Nephron (organoid): ENCODE data around the gene SPIRE1.

Experiments
- H3K27ac Mint-ChIP-seq, 3 experiments: 2 replicates each; pipeline ENCODE4 v1.8.0; 2020; ENCODE audit warnings: mixed read lengths in 3 of 3, mild to moderate bottlenecking in 2 of 3, moderate library complexity in 1 of 3
- H3K27me3 Mint-ChIP-seq: 2 replicates; pipeline ENCODE4 v1.8.0; 2021; ENCODE audit warnings: low read depth, mild to moderate bottlenecking, moderate library complexity, mixed read lengths
- H3K36me3 Mint-ChIP-seq: 2 replicates; pipeline ENCODE4 v1.8.0; 2020; ENCODE audit warnings: low read depth, mixed read lengths
- H3K4me1 Mint-ChIP-seq: 2 replicates; pipeline ENCODE4 v1.8.0; 2020; ENCODE audit warnings: mixed read lengths
- H3K4me3 Mint-ChIP-seq, 3 experiments: 2 replicates each; pipeline ENCODE4 v1.8.0; 2020; ENCODE audit warnings: mild to moderate bottlenecking in 3 of 3, mixed read lengths in 3 of 3, moderate library complexity in 2 of 3
- H3K9me3 Mint-ChIP-seq: 2 replicates; pipeline ENCODE4 v1.8.0; 2020; ENCODE audit warnings: mixed read lengths
- TF ChIP-seq, protein P1 (sequence below), 3 experiments: fragments of 200-600 bp; sonication (generic); IDR thresholded peaks; one replicate each; pipeline ENCODE4 v1.5.0; 2021; ENCODE audit warnings: antibody characterized with exemption in 3 of 3; ENCODE audit not compliant: unreplicated experiment in 3 of 3

SPIRE1 gene

DNA sequence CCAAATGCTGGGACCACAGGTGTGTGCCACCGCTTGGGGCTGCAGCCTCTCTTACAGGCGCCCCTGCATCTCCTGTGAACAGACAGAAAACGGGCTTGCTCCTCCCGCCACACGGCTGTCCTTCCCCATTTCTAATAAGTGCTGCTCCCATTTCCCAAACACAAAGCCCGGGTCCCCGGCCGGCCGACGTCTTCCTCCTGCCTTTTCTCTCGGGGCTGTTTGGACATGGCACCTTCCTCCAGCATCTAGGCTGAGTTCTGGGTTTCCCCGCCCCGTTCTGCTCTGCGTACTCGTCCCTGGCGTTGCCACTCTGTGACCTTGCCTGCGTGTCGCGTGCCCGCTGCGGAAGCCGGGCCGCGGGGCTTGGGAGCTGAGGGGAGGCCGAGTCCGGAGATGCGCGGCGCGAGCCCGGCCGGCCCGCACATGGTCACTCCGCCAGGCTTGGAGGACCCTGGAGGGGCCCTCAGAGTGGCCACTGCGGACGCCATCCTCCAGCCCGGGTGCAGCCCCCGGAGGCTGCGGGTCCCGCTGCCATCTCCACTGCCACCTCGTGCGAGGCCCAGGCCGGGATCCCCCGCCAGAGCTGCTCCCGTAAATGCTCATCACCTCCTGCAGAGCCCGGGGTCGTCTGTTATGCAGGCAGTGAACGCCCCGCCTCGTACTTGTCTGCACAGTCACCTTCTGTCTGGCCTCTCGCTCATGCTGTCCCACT, 223.9 kb downstream of the SPIRE1 start:
- Mint-ChIP-seq H3K4me3 (no peak overlapping the region), H3K27ac (no peak overlapping the region), H3K36me3 (peaks cover 35% of the 10 kb centered on the region), H3K27me3 (no peaks in the 10 kb centered on the region), H3K9me3 (no peaks in the 10 kb centered on the region), H3K4me1 (no peaks in the 10 kb centered on the region)
- TF ChIP-seq, protein P1, sequence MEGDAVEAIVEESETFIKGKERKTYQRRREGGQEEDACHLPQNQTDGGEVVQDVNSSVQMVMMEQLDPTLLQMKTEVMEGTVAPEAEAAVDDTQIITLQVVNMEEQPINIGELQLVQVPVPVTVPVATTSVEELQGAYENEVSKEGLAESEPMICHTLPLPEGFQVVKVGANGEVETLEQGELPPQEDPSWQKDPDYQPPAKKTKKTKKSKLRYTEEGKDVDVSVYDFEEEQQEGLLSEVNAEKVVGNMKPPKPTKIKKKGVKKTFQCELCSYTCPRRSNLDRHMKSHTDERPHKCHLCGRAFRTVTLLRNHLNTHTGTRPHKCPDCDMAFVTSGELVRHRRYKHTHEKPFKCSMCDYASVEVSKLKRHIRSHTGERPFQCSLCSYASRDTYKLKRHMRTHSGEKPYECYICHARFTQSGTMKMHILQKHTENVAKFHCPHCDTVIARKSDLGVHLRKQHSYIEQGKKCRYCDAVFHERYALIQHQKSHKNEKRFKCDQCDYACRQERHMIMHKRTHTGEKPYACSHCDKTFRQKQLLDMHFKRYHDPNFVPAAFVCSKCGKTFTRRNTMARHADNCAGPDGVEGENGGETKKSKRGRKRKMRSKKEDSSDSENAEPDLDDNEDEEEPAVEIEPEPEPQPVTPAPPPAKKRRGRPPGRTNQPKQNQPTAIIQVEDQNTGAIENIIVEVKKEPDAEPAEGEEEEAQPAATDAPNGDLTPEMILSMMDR (IDR thresholded peaks at IDR 0.05; ENCODE audit: unreplicated experiment in 3 of 3): no peak

DNA sequence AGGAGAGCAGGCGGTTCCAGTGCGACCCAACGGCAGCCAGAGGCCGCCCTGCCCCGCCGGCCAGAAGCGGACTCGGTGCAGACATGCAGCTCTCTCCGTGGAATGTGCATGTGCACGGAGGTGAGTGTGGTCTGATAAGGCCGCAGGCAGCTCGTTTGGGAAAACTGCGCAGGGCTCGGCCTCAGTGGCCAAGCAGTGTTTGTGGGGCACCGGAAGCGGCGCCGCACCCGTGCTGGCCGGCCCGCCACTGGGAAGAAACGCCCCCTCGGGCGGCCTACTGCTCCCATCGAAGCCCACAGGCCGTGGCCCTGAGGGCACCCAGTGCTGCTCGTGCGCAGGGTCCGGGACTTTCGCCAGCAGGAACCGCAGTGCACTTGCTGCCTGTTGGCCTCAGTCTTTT, 225.0 kb downstream of the SPIRE1 start:
- H3K27ac Mint-ChIP-seq: no peak overlapping the region
- H3K4me1 Mint-ChIP-seq: no peaks in the 10 kb centered on the region
- TF ChIP-seq, protein P1 (IDR thresholded peaks at IDR 0.05; ENCODE audit: unreplicated experiment in 3 of 3): no peak
- H3K36me3 Mint-ChIP-seq: peaks cover 26% of the 10 kb centered on the region
- H3K9me3 Mint-ChIP-seq: no peaks in the 10 kb centered on the region
- H3K27me3 Mint-ChIP-seq: no peaks in the 10 kb centered on the region
- no peak overlapping the region for H3K4me3 Mint-ChIP-seq

DNA sequence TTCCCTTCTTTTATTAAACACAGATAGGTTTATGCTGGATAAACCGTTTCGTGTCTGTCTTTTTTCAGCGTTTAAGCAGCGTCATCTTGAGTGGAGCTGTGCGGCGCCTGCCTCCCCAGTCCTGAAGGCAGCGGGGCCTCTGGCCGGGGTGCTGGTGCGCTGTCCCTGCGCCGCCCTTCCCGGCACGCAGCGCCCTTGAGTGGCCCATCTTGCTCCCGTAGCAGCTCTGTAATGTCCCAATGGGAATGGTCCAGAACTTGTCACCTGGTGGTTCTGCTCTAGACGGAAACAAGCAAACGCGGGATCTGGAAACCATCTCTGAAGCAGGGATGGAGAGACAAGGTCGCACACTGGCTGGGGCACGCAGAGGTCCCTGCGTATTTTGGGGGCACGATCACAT, 225.7 kb downstream of the SPIRE1 start:
- TF ChIP-seq, protein P1 (IDR thresholded peaks at IDR 0.05; ENCODE audit: unreplicated experiment in 3 of 3): no peak
- Mint-ChIP-seq H3K27ac (no peak overlapping the region), H3K4me1 (no peaks in the 10 kb centered on the region), H3K27me3 (no peaks in the 10 kb centered on the region), H3K4me3 (no peak overlapping the region), H3K36me3 (peaks cover 26% of the 10 kb centered on the region), H3K9me3 (no peaks in the 10 kb centered on the region)

DNA sequence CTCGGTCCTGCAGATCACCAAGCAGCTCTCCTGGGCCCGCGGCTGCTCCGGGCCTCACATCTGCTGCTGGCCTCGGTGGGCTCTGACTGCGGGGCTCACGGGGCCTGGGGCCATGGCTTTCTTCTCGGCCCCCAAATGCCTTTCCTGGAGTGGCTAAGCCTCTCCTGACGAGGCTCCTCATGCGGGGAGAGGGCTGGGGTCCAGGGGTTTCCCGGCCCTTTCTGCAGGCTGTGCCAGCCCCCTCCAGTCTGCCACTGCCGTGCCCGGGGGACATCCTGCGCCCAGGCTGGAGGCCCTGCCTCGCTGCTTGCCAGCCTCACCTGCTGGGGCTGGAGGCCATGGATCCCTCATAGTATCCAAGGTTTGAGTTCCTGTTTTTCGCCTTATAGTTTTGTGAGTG, 226.3 kb downstream of the SPIRE1 start:
- Mint-ChIP-seq H3K9me3 (no peaks in the 10 kb centered on the region), H3K4me1 (no peaks in the 10 kb centered on the region), H3K36me3 (peaks cover 26% of the 10 kb centered on the region), H3K4me3 (no peak overlapping the region), H3K27ac (no peak overlapping the region), H3K27me3 (no peaks in the 10 kb centered on the region)
- TF ChIP-seq, protein P1 (IDR thresholded peaks at IDR 0.05; ENCODE audit: unreplicated experiment in 3 of 3): no peak

DNA sequence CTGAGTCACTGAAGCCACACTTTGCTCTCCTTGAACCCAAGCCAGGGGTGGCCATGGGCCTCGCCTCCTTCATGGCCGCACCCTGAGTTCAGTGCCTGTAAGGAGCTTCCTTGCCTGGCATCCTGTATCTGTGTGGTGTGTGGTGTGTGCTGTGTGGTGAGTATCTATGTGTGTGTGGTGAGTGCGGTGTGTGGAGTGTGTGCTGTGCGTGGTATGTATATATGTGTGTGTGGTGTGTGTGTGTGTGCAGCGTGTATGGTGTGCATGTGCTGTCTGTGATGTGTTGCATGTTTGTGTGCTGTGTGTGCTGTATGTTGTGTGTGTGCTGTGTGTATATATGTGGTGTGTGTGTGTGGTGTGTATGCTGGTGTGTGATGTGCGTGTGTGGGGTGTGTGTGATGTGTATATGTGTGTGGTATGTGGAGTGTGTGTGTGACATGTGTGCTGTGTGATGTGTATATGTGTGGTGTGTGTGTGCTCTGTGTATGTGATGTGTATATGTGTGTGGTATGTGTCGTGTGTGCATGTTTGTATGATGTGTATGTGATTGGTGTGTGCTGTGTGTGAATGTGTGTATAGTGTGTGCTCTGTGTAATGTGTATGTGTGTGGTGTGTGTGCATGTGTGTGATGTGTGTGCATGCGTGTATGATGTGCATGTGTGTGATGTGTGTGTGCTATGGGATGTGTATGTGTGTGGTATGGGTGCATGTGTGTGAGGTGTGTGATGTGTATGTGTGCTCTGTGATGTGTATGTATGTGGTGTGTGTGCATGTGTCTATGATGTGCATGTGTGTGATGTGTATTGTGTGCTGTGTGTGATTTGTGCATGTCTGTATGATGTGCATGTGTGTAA, 227.5 kb downstream of the SPIRE1 start:
- Mint-ChIP-seq H3K27me3 (no peaks in the 10 kb centered on the region), H3K36me3 (peaks cover 20% of the 10 kb centered on the region), H3K4me3 (no peak overlapping the region), H3K9me3 (no peaks in the 10 kb centered on the region), H3K27ac (no peak overlapping the region), H3K4me1 (no peaks in the 10 kb centered on the region)
- TF ChIP-seq, protein P1 (IDR thresholded peaks at IDR 0.05; ENCODE audit: unreplicated experiment in 3 of 3): no peak
